Measurements from ENCODE around the gene RBM48.

The RBM48 gene

DNA sequence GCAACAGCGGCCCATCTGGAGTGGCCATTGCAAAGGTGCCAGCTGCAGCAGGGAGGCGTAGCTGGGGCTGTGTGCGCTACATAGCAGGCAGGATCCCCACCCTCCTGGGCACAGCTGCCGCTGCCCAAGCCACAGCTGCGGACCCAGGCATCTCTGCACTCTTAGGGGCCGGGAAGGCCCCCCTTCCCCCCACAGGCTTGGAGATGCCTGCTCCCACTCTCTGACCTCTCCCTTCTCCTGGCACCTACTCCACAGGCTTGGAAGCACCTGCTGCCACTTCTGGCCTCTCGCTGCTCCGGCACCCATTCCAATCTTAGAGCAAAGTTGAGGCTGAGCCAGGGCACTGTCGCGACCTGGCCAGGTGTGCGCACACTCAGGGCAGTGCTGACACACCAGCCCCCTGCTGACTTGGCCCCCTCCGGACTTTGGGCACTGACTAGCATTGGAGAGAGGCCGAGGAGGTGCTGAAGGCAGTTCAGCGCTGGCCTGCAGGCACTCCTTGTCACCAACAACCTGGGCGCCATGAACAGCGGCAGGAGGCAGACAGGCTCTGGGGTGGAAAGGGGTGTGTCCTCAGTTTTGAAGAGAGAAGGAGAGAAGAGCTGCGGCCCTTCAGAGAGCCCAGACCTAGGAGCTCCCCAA, 18.4 kb downstream of the RBM48 start:
- DNase-seq, result no peak

DNA sequence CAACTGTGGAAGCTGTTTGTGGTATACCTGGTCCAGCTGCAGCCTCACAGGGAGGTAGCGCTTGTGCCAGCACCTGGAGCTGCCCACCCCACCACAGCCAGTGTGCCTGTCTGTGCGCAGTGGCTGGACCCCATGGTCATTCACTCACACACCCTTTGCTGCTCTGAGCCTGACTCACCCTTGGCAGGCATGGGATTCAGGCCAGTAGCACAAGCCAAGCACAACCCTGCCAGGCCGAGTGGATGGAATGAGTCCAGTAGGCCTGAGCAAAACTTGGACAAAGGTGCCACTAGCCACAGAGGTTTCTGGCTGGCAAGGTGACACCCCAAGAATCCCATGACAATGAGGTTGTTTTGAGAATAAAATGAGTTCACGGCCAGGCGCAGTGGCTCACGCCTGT, 19.0 kb downstream of the RBM48 start:
- no peak for DNase-seq

DNA sequence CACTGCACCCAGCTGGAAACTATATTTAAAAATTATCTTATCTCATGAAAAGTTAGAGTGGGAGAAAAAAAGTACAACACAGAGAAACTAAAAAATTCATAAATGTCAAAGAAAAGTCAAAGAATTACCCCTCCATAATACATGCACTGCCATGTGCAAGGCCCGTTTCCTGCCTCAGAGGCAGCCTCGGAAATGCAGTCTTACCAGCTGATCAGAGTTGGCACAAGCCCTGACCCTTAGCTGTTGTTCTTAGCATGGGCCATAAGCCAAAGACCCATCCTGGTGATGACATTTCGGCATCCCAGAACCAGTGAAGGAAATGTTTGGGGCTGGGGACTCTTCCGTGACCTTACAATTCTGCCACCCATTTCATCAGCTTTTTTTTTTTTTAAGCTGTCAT, 21.6 kb downstream of the RBM48 start:
- DNase-seq, result no peak

DNA sequence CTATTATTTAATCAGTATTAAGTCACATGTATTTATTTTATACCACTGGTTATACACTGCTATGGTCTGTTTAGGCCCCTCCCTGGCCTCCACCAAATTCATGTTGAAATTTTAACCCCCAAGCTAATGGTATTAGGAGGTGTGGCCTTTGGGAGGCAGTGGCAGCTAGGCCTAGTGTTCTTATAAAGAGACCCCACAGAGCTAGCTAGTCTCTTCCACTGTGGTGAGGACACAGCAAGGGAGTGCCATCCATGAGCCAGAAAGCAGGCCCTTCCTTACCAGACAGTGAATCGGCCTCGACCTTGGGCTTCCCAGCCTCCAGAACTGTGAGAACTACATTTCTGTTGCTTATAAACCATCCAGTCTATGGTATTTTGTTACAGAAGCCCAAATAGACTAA, 28.7 kb downstream of the RBM48 start:
- no peak for DNase-seq

DNA sequence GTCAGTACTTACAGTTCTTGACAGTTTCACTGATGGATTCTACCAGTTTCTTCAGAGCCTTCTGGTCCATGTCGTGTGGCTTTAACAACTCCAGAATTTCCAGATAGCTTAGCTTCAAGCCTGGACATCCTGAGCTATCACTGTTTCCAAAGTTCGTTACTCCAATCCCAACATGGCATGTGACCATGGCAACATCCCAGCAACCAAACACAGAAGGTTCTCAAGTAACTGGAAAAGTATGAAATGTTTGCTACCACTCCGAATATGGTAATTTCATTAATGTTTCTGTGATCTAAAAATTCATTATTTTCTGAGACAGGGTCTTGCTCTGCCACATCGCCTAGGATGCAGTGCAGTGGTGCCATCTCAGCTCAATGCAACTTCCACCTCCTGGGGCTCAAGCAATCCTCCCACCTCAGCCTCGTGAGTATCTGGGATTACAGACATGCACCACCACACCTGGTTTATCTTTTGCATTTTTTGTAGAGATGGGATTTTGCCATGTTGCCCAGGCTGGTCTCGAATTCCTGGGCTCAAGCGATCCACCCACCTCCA, 29.3 kb downstream of the RBM48 start:
- DNase-seq, result no peak

DNA sequence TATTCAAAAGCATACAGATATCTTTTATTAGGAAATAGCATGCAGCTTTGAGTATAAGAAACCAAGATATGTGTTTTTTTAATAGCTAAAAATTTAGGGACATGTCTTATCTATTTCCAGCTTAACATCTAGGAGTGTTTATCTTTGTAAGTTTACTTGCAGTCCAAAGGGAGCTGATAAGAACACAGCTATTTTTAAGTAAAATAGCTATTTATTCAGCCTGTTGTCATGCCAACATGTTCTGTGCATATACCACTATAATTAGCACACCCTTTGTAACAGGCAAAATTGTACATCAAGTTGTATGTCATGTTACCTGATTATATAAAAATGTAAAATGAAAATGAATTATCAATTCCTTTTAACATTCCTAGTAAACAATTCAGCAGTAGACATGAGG, 32.0 kb downstream of the RBM48 start:
- DNase-seq, result no peak

DNA sequence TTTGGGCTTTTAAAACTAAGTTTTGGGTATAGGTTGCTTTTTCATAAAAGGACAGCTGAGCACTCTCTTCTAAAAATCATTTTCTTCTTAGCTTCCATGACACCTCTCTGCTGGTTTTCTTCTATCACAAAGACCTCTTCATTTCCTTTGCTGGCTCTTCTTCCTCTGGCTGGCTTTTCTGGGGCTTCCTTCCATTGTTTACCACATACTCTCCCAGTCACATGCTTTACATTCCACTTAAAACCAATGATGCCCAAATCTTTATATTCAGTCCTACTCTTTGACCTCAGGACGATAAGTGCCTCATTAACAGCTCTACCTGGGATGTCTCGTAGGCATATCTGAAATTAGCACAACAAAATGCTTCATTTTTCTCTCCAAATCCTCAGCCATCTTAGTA, 34.8 kb downstream of the RBM48 start:
- DNase-seq, result no peak

DNA sequence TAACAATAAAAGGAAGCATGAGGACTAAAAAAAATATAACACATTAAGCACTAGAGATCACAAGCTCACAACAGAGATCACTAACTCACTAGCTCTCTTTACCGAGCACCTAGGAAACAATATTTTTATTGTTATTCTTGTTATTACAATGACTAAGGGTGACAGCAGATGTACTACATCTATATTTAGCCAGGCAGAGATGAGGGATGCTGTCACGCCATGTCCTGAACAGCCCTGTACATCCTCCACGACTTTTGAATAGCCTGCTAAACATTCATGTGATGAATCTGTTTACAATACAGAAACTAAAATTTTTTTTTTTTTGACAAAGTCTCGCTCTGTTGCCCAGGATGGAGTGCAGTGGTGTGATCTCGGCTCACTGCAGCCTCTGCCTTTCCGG, 38.9 kb downstream of the RBM48 start:
- DNase-seq, result no peak

DNA sequence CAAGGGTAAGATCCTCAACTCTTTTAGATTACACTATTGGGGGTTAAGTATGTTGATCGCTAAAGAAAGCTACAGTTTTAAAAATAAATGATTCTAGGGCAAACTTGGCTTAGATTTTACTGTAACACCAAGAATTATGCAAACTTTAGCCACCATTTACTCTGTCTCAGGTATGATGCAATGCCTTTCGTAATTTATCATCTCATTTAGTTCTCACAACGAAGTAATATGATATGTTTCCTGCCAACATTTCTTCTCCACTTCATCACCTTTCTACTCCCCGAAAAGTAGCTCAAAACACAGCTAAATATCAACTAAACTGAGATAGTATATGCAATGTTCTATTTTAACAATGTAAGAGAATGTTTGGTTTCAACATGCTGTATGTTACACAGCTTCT, 40.5 kb downstream of the RBM48 start:
- DNase-seq, result no peak

DNA sequence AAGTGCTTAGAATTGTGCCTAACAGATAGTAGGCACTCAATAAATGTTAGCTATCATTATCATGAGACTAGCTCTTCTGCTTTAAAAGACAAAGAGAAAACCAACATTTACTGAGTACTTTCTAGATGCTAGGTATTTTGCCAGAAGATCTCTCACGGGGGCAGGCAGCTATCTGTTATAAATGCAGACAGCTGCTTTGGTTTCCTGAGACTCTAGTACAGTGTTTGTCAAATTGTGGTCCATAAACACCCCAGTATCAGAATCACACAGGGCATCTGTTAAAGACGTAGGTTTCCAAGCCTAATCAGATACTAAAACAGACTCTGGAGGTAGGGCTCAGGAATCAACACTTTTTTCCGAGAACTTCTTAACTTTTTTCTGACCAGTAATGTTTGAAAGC, 47.7 kb downstream of the RBM48 start:
- DNase-seq, result no peak

DNA sequence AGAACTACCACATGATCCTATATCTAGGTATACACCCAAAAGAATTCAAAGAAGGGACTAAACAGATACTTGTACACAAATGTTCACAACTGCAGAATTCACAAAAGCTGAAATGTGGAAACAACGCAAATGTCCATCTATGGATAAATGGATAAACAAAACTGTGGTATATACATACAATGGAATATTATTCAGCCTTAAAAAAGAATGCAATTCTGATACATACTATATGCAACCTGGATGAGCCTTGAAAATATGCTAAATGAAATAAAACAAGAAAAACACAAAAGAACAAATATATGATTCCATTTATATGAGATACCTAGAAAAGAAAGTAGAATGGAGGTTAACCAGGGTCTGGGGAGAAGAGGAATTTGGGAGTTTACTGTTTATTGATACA, 54.4 kb downstream of the RBM48 start:
- DNase-seq, result no peak

DNA sequence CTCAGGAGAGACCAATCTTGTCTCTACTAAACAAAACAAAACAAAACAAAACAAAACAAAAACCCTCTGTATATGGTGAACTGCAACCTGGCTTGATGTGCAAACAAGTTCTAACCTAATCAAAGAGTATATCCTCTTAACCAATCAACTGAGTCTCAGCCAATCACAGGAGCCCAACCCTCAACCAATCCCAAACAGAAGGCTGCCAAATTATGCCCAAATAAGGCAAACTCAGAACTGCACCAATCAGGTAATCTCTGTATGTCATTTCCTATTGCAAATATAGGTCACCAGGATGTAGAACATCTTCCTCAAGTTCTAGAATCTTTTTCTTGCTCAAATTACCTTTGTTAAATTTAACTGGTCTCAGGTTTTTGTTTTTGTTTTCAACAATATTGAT, 56.4 kb downstream of the RBM48 start:
- DNase-seq, result no peak

DNA sequence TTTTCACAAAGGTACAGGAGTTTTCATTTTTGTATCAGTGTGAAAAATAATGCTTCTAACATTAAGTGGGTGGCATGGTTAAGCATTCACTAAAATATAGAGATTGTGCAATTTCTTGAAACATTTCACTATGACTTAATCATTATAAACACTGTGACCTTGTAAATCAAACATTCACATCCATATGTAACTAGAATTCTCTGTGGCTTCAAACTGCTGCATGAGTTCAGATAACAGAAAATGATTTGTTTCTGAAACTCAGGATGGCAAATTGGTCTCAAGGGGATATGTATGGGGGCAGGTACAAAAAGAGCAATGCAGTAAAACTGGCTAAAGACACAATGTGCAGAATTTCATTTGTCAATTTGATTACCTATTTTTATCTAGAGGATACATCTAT, 57.8 kb downstream of the RBM48 start:
- no peak for DNase-seq

DNA sequence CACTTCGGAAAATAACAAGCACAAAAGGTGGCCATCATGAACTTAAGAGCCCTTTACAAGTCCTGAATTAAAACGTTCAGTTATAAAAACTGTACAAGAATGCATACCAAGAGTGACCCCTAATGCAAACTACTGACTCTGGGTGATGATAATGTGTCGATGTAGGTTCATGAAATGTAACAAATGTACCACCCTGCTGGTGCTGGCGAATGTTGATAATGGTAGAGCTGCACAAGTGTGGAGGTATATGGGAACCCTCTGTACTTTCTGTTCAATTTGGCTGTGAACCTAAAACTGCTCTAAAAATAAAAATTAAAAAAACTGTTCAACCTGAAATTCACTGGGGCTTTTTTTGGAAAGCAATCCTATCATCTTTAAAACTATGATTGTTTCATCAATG, 58.2 kb downstream of the RBM48 start:
- DNase-seq, result no peak

All from effector CD4-positive, alpha-beta T cell (primary cell).